Activated CD4-positive, alpha-beta T cell treated with anti-CD3 and anti-CD28 coated beads, Interleukin-2, amount 50 U/mL, for 4 hours (primary cell): ENCODE data around the gene GRK1.

Source experiments
- DNase-seq, 2 experiments: peaks; one replicate each; pipeline ENCODE4 v3.0.0-alpha.2; 2020

GRK1 gene

DNA sequence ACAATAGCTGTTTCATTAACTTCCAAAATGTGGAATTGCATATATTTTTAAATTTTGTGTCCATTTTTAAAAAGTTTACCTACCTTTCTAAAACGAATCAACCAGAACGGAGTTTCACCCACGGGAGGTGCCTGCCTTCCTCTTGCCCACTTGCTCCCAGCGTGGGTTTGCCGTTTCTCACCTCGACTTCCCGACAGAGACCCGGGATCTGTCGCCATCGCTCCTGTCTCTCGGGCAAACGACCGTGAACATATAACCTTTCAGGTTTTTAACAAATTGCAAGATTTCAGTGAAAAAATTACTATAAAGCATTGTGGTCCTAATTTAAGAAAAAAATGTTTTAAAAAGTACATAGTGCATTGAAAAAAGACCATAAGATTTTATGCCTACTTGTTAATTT, 96.2 kb downstream of the GRK1 start:
- DNase-seq, result no peak

DNA sequence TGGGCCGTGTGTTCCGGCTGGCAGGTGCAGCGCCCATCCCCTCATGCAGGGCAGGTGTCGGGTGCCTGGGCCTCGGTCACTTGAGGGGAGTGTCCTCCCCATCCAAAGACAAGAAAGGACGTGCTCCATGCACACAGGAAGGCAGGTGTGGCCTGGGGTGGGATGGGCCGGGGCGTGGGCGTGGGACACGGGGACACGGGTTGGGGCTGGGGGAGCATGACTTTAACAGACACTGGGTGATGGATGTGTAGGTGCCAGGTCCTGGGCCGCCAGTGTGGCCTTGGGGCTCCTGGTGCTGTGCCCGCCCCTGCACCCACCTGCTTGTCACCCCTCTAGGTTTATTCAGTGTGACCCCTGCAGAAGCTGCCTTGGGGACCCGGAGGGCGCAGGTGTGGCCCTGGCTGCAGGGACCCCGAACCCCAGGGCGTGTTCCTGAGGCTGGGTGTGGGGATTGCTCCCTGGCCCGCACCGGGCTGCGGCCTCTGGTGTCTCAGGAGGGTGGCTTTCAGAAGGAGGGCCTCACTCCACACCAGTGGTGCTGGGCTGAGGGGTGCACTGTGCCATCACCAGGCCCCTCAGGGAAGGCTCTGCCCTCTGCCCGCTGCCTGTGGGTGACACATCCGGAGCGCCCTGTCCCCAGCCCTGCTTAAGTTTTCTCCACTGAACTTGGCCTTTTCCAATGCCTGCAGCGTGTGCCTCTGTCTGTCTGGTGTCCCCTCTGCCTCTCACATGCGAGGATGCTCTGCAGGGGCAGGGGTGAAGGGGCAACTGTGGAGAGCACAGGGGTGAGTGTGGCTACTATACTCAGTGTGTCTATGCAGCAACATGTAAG, 97.2 kb downstream of the GRK1 start:
- DNase-seq, result no peak

DNA sequence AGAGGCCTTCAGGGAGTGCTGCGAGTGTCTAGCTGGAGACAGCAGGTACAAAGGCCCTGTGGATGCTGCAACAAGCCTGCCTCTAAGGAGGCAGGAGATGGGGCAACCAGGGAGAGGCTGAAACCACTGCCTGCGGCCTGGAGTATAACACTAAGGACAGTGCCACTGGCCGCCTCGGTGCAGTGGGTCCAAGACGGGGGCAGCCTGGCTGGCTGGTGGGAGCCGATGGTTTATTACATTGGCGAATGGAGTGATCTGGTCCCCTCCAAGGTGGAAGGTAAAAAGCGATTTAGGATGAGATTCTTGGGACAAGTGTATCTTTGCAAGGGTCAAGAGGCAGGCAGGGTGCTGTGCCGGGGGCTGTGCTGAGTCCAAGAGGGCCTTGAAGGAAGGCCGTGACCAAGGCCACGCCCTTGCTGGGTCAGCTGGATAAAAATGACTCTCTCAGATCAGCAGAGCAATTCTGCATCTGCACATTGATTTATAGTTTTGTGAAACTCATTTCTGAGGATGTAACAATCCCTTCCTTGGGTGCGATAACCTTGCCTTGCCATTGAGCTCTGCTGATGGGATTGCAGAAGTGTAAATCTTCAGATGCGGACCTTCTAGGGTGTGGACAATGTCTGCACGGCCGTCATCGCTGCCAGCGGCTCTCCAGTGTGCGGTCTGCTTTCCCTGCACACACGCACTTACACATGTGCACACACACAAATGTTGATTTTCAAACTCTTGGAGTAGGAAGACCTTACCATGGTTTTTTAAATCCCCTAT, 98.0 kb downstream of the GRK1 start:
- no peak for DNase-seq

DNA sequence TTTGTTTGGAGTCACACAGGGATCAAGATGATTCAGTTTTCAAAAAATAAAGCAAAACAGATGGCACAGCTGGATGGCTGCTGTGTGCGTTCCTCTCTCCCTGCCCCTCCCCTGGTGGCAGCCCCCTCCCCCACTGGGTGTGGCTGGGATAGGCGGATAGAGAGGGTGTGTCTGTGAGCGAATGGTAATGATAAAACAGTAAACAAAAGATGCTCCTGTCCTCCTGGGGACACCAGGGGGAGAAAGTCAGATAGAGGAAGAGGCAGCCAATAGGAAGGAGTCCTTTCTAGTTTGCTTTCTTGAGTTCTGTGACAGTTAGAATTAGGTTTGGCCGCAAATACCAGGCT, 98.5 kb downstream of the GRK1 start:
- no peak for DNase-seq

DNA sequence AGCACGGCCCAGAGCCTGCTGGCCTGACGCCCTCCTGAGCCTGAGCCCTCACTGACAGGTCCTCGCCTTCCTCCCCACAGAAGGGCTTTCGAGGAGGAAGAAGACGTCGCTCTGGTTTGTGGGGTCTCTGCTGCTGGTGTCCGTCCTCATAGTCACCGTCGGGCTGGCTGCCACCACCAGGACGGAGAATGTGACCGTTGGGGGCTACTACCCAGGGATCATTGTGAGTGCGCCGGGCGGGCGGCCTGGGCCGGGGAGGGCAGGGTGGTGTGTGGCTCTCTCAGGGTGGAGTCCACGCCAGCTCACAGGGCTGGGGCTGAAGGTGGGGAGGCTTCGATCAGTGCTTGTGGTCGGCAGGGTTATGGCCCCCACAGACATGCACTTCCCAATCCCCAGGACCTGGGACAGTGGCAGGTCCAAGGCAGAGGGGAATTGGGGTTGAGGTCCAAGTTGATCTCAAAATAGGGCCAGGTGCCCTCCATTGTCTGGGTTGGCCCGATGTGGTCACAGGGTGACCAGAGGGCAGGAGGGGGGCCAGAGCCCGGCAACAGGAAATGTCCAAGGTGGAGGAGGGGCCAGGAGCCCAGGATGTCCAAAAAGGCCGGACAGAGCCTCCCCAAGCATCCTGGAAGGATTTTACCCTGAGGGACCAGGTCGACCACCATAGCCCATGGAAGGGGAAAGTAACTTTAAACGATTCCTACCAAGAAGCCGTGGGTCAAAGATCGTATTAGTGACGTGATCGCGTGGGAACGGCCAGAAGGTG, 99.2 kb downstream of the GRK1 start:
- no peak for DNase-seq

DNA sequence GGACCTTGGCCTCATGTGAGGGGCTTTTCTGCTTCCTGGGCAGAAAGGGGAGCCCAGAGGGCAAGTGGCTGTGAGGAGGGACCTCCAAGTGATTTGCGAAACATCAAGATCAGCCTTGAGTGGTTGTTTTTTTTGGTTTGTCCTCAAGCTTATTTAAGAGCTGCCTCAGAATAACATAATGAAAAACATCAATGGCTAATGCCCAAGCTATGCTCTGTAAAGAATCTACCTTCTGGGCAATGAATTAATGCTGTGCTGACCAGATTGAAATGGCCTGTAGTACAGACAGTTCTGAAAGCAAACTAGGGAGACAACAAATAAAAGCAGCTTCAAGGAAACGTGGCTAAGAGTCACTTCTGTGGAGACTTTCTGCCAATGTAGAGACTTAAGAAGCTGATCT, 100.3 kb downstream of the GRK1 start:
- DNase-seq, result no peak

DNA sequence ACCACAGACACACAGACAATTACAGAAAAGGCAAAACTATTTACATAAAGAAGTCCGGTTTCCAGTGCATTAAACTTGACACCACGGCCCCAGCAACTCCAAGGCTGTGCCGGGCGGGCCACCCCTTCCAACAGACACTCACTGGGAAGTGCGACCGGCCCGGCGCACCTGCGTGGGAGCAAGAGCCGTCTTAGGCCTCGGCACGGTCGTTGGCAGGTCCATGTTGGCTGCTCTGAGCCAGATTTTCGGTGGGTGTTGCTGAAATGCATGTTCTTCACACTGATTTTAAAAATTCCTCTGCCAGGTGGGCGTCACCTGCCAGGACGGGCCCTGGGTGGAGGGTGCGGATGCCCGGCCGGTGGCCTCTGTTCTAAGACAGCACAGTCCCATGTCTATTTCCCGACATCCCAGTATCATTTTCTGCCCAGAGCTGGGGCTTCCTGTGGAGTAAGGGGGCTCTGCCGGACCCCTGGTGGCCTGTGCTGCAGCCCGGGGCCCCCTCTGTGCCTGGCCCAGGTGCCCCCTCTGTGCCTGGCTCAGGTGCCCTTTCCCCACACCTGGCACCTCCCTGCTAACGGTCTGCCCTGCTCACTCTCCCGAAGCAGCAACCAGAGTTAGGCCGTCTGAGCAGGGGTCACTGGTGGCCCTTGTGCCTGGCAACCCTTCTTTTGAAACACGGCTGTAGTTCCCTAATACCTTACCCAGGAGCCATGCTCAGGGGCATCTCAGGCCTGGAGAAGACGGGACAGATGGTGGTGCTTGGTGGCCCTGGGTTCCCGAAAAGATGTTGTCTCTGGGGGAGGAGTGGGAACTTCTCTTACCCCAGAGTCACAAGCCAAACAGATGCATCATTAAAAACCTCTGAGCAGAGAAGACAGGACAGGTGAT, 101.2 kb downstream of the GRK1 start:
- no peak for DNase-seq

DNA sequence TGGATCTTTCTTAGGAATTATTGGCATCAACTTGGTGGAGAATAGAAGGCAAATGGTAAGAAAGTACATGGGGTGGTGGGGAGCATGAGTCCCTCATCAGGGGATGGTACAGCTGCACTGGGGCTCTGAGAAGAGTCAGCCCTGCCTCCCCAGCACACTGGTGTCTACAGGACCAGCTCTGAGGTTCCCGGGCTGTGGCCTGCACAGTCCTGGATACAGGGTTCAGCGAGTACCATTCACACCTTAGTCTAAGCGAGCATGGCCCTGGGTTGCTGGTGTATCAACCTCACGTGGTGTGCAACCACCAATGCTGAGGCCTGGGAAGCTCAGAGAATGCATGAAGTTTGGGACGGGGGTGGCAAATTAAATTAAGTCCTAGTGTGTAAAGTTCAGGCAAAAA, 102.1 kb downstream of the GRK1 start:
- no peak for DNase-seq

DNA sequence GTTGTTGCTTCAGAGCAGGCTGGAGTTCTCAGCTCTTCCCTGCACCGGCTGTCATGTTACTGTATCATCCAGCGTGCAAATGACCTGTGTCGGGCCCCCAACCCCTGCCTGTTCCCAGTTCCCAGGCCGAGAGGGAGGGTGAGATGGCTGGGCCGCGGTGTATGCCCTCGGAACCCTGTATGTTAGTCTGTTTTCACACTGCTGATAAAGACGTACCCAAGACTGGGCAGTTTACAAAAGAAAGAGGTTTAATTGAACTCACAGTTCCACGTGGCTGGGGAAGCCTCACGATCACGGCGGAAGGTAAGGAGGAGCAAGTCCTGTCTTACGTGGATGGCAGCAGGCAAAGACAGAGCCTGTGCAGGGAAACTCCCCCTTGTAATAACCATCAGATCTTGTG, 102.9 kb downstream of the GRK1 start:
- DNase-seq, result no peak

DNA sequence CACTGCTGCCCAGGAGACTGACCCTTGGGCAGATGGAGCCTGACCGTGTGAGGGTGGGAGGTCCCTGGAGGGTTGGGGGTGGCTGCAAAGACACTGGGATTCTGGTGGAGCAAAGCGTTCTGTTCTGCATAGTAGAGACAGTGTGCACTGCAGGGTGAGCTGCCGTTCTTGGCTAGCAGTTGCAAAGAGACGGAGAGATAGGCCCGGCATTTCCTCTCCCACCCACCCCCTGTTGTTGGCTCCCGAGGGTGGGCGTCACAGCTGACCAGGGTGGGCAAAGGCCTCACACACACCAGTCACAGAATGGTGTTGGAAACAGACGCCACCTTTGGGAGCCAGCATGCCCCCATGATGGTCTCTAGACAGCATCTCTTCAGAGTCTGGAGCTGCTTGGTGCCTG, 103.4 kb downstream of the GRK1 start:
- no peak for DNase-seq

DNA sequence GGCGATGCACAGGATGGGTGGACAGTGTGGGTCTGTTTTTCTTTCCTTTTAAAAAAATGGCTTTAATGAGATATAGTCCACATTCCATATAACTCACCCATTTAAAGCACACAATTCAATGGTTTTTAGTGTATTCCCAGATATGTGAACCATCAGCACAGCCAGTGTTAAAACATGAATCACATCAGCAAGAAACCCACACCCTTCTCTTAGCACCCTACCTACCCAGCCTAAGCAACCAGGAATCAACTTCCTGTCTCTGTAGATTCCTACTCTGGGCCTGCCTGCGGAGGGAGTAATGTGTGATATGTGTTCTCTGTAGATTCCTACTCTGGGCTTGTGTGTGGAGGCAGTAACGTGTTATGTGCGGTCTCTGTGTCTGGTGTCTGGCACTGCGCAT, 103.9 kb downstream of the GRK1 start:
- DNase-seq, result no peak

DNA sequence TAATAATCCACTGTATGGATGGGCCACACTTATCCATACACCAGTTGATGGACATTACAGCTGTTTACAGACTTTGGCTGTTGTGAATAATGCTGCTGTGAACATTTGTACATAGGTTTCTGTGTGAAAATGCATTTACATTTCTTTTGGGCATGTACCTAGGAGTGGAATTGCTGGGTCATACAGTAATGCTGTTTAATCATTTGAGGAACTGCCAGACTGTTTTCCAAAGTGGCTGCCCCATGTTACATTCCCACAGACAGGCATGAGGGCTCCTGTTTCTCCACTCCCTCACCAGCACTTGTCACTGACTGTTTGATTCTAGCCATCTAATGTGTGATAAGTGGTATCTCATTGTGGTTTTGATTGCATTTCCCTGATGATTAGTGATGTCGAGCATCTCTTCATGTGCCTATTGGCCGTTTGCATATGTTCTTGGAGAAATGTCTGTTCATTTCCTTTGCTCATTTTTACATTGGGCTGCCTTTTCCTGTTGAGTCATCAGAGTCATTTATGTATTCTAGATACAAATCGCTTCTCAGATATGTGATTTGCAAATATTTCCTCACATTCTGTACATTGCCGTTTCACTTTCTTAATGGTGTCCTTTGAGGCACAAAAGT, 104.8 kb downstream of the GRK1 start:
- DNase-seq, result no peak

DNA sequence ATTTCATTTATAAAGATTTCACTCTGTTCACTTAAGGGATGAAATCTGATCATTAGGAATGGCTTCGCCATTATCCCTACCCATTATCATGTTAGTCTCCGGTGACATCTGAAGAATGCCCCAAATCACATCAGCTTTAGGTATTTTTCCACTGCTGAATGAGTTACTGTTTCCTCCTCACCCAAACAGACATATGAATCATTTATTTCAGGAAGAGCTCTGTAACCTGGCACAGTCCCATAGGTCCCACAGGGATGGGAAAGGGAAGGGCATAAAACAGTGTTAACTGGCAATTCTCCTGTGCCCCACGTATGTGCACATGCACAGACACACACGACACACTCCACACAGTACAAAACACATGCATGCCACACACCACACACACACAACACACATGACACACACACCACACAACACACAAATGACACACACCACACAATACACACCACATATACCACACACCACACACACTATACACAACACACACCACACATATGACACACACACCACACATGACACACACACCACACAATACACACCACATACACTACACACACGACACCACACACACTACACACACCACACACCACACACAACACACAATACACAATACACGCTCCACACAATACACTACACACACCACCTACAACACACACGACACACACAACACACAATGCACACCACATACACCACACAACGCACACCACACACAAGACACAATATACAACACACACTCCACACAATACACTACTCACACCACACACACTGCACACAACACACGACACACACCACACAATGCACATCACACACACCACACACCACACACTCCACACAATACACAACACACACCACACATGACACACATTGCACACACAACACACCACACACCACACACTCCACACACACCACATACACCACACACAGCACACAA, 107.4 kb downstream of the GRK1 start:
- DNase-seq, result no peak

DNA sequence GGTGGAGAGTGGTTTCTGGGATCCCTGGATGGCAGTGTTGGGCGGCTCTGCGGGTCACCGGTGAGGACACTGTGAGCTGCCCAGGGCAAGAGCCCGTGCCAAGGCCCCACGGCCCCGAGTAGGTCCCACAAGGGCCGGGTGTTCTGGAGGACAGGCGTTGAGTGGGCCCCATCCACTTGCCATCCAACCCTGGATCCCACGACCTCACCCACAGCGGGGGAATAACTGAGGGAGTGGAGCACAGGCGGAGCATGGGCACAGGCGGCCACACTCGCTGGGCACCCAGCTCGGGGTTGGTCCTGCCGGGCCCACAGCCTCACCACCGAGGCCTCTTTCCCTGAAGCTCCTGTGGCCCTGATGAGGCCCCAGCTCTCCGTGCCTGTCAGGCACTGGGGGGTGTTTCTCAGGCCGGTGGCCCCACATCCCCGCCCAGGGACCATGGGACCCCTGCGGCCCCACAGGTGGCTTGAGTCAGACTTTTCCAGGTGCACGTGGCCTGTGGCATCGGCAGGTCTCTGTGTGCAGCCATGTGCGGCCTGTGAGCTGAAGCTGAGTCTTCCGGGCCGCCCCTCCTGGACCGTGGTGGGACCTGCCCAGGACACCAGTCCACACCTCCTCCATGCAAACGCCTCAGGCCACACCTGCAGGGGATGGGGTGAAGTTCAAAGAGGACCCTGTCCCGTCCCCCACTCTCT, 108.6 kb downstream of the GRK1 start:
- no peak for DNase-seq

DNA sequence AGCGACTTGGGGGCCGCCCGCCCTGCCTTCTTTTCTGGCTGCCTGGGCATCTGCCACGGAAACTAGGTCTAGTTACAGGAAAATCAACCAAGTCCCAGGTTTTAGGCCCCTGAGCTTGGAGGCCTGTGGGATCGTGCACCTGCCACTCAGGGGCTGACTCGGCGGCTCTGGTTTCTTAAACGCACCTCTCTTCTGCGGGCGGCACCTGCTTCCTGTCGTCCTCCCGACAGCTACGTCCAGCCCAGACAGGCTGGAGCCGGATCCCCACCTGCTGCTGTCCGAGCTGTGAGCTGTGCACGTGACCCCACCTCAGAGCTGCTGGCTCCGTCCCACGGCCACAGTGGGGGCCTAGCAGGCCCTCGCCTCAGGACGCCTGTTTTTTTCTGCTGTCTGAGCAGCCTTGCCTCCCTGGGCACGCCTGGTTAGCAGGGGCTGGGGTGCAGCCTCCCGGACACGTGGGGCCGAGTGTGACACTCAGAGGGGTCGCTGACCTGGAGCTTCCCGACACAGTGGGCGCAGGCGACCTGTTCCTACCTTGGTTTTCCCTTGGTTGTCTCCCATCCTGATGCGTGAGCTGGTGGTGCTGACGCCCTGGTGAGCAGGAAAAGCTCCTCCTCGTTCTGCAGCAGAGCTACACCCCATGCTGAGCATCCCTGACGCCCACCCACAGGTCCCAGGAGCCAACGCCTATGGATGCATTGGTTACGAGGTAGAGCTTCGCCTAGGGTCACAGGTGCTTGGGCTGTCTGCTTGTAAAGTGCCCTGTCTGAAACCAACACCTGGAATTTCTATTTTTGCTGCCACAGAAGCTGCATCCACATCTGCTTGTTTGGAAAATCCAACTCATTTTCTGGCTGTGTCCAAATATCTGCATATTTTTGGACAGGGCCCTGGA, 109.5 kb downstream of the GRK1 start:
- no peak for DNase-seq

DNA sequence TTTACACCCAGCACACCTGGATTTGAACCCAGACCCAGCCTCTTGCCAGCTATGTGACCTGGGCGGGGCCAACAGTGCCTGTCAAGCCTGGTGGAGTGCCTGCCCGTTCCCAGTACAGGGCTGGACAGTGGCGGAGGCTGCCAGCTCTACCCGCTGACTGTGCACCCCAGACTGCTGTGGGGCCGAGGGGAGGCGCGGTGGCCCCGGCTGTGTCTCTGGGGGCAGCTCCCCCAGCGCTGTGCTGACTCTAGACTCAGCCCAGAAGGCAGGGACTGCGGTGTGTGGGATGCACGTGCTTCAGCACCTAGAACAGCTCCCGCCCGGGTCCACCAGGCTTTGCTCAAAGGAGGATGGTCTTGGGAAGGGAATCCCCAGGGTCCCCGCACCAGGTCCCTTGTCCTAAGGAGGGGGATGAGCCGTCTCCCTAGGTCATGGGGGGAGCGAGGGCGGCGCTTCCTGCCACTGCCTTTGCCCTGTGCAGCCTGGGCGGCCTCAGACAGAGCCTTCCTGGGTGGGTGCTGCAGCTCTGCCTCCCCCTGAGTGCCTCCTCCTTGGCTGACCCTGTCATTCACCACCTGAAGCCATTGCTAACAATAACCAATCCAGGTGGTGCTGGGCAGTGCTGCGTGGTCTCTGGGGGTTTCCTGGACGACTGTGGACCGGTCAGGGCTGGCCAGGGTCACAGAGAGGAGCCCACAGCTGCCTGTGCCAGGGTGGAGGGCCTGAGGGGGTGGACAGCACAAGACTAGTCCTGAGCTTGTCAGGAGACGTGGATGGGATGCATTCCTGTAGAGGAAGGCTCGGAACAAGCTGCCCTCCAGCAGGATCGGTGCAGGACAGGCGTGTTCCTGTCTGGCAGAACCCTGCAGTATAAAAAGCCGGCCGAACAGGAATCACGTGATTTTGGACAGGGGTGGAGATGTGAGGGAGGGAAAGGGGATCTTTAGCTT, 110.6 kb downstream of the GRK1 start:
- DNase-seq, result no peak

DNA sequence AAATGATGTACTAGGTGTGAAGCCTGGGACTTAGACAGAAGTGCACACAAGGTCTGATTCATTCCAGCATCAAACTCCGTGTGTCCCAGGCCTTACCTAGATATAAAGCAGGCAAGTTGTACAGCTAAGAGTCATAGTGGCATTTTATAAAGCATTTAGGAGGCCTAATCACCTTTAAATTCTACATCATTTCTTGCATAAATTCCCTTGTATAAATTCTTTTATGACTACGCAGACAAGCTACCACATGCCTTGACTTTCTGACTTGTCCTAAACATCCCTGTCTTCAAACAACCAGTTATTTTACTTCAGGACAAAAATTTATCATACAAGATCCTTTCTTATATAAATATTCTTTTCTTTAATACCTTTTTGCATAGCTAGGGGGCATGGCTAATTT, 114.6 kb downstream of the GRK1 start:
- DNase-seq, result no peak

DNA sequence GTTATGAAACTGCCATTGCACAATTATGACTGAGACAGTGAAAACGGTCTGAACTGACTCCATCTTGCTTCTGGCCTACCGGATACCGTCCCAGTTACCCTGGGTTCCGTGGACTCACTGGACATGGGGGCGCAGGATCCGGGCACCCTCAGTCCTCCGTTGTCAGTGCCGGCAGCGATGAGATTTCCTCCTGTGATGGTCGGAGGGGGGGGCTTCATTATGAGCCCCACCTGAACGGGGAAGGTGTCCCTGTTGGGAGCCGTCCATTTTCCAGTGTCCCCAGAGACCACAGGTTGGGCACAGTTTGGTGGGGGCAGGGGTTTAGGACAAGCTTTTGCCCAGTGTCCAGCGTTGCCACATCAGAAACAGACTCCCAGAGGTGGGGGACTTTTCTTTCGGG, 115.5 kb downstream of the GRK1 start:
- no peak for DNase-seq
